Adrenal gland (tissue), 12 donors: ENCODE data around the gene DGKG. TPM values are rescaled to one million over a fixed set of nuclear protein-coding genes. Genes with fewer than 3 reads are reported as not detected.
A peak's percentile ranks its signal among the peaks of the same experiment; 100 is the strongest.

Experiments
- DNase-seq, 7 donors: peaks; one replicate each; pipeline ENCODE4 v3.0.0-alpha.2; 2019 to 2020
- H3K27ac ChIP-seq, 5 donors: fragments of 200-600 bp; sonication (generic) in 4 of 5; 1 replicate in 3 of 5; 2 replicates in 2 of 5; pipeline versions ENCODE4 v1.5.1 to v1.8.0; 2016 to 2020; ENCODE audit warnings: mild to moderate bottlenecking in 1 of 5
- H3K27me3 ChIP-seq: fragments of 200-600 bp; 2 replicates; pipeline ENCODE4 v1.8.0; 2021
- H3K36me3 ChIP-seq, 2 donors: fragments of 200-600 bp; replicated peaks in 1 of 2; 1 replicate in 1 of 2; 2 replicates in 1 of 2; pipeline versions ENCODE4 v1.5.1 to v1.8.0; 2018 to 2022
- H3K4me1 ChIP-seq, 2 donors: fragments of 200-600 bp; replicated peaks in 1 of 2; 1 replicate in 1 of 2; 2 replicates in 1 of 2; pipeline versions ENCODE4 v1.5.1 to v1.8.0; 2018 to 2021
- H3K4me3 ChIP-seq, 4 donors: fragments of 200-600 bp; sonication (generic) in 3 of 4; one replicate each; pipeline ENCODE4 v1.5.1; 2016 to 2018
- H3K9me3 ChIP-seq, 3 donors: fragments of 200-600 bp; sonication (generic) in 1 of 3; replicated peaks in 1 of 3; 1 replicate in 2 of 3; 2 replicates in 1 of 3; pipeline versions ENCODE4 v1.5.1 to v1.8.0; 2016 to 2021
- POLR2A ChIP-seq, 2 donors: fragments of 450-650 bp; IDR thresholded peaks; one replicate each; pipeline ENCODE4 v1.6.1; 2017; ENCODE audit warnings: antibody characterized with exemption in 2 of 2, mild to moderate bottlenecking in 2 of 2, moderate library complexity in 1 of 2
- WGBS, 4 donors: extraction: QIAGEN DNeasy Blood & Tissue Kit in 2 of 4; methylation state at CpG; one replicate each; pipeline versions ENCODE4 v1.1.5 to v1.1.7; 2013 to 2017; 5-methylcytosine and 5-hydroxymethylcytosine counted together
- intact Hi-C, 2 donors: fragments of 100-400 bp; cut with DNase I; formaldehyde crosslinking; loops; one replicate each; pipeline versions ENCODE4 v1.14.1 to v1.15.0; 2022 to 2023
- polyA plus RNA-seq, 3 donors: library from polyadenylated mRNA; stranded (reverse); fragments of 200-250 nt in 2 of 3; fragments of 350-450 nt in 1 of 3; fragmentation: Illumina TruSeq in 1 of 3; extraction: RNeasy Lipid Tissue Mini Kit (QIAGEN cat#74804) in 1 of 3; gene quantifications; one replicate each; pipeline ENCODE4 v1.2.3, GENCODE V29; 2013 to 2014
- total RNA-seq, 9 donors: library from RNA; depleted of rRNA in 4 of 9; stranded (reverse); fragments of >200 nt in 4 of 9; fragments of 120-200 nt in 1 of 9; fragmentation: NEBNext Ultra II Directional in 1 of 9; extraction: Animal tissue kit (Norgen Biotek cat#: 25700) in 1 of 9; gene quantifications; one replicate each; pipeline versions ENCODE4 v1.1.0 to v1.2.4, GENCODE V29; 2013 to 2023
- TF ChIP-seq, protein P1 (sequence below), 6 experiments: fragments of 450-650 bp in 4 of 6; fragments of 200-600 bp in 2 of 6; sonication (generic) in 1 of 6; IDR thresholded peaks; 1 replicate in 5 of 6; 2 replicates in 1 of 6; pipeline versions ENCODE4 v1.5.1 to v1.8.0; 2016 to 2021; ENCODE audit warnings: antibody characterized with exemption in 6 of 6, mild to moderate bottlenecking in 2 of 6, moderate library complexity in 1 of 6
- donor health status: healthy with polysubstance abuse.
- donor health status: Bipolar disorder and iron deficiency.
- donor health status: DM: yes; HTN: yes; CAD: no.
- donor health status: DM: no; HTN: no; CAD: no.
- donor health status: DM: no; HTN: no; CAD: no.
- donor health status: DM: yes; HTN: yes; CAD: no.

The DGKG gene
- total and polyA plus RNA-seq, 12 donors, result 2.9 to 43.7 (median 28.3) TPM

DNA sequence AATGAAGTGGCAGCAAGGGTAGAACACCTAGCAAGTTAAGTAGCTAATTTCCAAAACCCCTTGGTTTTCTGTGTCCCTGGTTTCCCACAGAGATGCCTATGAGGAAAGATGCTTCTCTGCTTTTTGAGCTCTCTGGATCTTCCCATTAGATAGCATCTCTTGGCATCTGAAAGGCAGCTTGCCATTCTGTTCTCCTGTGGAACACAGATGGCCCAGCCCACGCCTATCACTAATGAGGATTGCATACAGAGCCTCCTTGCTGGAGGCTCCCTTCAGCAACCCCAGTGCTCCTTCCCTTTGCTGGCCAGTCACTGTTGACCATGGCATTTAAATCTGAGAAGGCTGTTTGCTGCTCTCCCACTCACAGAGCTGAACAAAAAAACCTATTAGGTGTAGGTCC, 218.8 kb downstream of the DGKG start:
- Histone ChIP-seq H3K4me3 (no peak overlapping the region), H3K27ac (peak overlapping the region in 2 of 5 donors; percentile 4 to 53), H3K27me3 (no peaks in the 10 kb centered on the region), H3K36me3 (no peaks in the 10 kb centered on the region), H3K4me1 (peaks cover 0 to 19% of the 10 kb centered on the region in 2 donors), H3K9me3 (no peaks in the 10 kb centered on the region)
- peak in 2 of 7 donors; percentile 41 to 70 for DNase-seq
- intact Hi-C loops, result no loop called here
- 69 to 91% (median 85%) methylated on average over 1 of the region's 1 CpG for WGBS, 4 donors
- no peak for TF ChIP-seq POLR2A (IDR thresholded peaks at IDR 0.05)
- TF ChIP-seq, protein P1, sequence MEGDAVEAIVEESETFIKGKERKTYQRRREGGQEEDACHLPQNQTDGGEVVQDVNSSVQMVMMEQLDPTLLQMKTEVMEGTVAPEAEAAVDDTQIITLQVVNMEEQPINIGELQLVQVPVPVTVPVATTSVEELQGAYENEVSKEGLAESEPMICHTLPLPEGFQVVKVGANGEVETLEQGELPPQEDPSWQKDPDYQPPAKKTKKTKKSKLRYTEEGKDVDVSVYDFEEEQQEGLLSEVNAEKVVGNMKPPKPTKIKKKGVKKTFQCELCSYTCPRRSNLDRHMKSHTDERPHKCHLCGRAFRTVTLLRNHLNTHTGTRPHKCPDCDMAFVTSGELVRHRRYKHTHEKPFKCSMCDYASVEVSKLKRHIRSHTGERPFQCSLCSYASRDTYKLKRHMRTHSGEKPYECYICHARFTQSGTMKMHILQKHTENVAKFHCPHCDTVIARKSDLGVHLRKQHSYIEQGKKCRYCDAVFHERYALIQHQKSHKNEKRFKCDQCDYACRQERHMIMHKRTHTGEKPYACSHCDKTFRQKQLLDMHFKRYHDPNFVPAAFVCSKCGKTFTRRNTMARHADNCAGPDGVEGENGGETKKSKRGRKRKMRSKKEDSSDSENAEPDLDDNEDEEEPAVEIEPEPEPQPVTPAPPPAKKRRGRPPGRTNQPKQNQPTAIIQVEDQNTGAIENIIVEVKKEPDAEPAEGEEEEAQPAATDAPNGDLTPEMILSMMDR (IDR thresholded peaks at IDR 0.05), result no peak

DNA sequence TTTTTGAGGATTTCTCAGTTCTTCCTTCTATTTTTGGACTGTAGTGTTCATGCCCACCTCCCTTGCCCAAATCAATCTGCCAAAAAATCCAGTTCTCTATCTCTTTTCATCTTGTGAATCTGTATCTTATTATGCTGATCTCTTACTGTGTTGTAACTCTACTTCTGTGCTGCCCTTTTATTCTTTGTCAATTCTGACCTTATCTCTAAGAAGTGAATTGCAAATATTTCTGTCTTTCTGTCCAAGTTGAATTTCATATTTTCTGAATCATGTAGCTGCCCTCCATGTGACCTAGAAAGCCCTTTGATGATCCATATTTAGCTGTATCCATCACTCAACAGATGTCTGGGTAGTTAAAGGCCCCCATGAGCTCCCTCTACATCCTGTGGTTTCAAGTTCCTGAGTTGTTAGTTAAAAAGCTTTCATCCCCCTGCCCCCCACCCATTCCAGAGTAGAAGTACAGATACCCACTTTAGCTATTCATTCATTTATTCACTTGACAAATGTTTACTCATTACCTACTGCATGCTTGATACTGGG, 219.6 kb downstream of the DGKG start:
- intact Hi-C loops, result no loop called here
- peak in 1 of 2 donors; percentile 27 for TF ChIP-seq POLR2A (IDR thresholded peaks at IDR 0.05)
- TF ChIP-seq, protein P1 (IDR thresholded peaks at IDR 0.05), result no peak
- no peak for DNase-seq

GRCh38 chr3:186141790-186142189, 220.2 kb downstream of the DGKG start:
- Histone ChIP-seq H3K36me3 (no peaks in the 10 kb centered on the region), H3K9me3 (no peaks in the 10 kb centered on the region), H3K27me3 (no peaks in the 10 kb centered on the region), H3K4me1 (peaks cover 0 to 19% of the 10 kb centered on the region in 2 donors), H3K27ac (peak overlapping the region in 3 of 5 donors; percentile 4 to 65 (median 29)), H3K4me3 (no peak overlapping the region)
- no peak for DNase-seq
- WGBS, 4 donors, result 76 to 89% (median 81%) methylated on average over 2 of the region's 2 CpGs
- no peak for TF ChIP-seq POLR2A (IDR thresholded peaks at IDR 0.05)
- TF ChIP-seq, protein P1 (IDR thresholded peaks at IDR 0.05), result no peak
- intact Hi-C loops, result no loop called here

More for the DNA sequence above, 219.6 kb downstream of the DGKG start:
- Histone ChIP-seq H3K4me1 (peaks cover 0 to 19% of the 10 kb centered on the region in 2 donors), H3K27me3 (no peaks in the 10 kb centered on the region), H3K9me3 (no peaks in the 10 kb centered on the region), H3K4me3 (no peak overlapping the region), H3K36me3 (no peaks in the 10 kb centered on the region), H3K27ac (peak overlapping the region in 4 of 5 donors; percentile 4 to 65 (median 20))

DNA sequence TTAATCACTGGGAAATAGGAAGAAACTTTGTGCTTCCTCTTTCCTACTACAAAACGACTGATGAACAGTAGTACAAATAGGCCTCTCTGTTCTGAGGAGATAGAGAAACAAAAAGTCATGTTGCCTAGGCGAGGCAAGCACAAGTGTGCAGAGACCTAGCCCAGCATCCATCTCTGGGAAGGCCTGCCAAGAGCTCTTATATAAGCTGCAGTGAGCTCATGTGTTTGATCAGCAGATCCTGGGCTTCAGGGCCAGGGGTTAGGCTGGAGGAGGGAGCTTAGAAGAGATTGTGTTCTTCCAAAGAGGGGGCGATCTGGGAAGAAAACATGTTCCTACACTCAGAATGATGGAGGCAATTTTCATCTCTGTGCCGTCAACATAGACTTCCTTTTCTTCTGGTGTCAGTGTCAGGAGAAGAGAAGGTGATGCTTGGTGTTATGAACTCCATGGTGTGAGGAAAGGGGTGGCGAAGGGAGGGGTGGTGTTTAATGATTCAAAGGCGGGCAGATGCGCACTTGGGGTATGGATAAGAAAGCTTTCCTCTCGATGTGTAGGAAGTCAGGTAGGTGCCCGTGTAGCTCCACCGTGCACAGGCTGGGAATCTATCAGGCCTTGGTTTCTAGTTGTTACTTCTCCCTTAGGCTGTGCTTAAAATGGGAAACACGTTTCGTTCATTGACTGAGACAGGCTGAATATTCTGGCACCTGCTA, 223.6 kb downstream of the DGKG start:
- WGBS, 4 donors, result 79 to 85% (median 81%) methylated on average over 12 of the region's 12 CpGs
- DNase-seq, result peak; percentile 38 to 59 (median 45)
- H3K27ac ChIP-seq, result peak overlapping the region in 1 of 5 donors; percentile 3
- H3K4me1 ChIP-seq, result peaks cover 0 to 17% of the 10 kb centered on the region in 2 donors
- no peaks in the 10 kb centered on the region for H3K27me3 ChIP-seq
- TF ChIP-seq POLR2A (IDR thresholded peaks at IDR 0.05), result no peak
- TF ChIP-seq, protein P1 (IDR thresholded peaks at IDR 0.05), result no peak
- H3K9me3 ChIP-seq, result no peaks in the 10 kb centered on the region
- no peak overlapping the region for H3K4me3 ChIP-seq
- intact Hi-C loops, result no loop called here
- H3K36me3 ChIP-seq, result no peaks in the 10 kb centered on the region
